H9 (cell line): ENCODE measurements around the gene USH2A. TPM values are rescaled to one million over a fixed set of nuclear protein-coding genes. Genes with fewer than 3 reads are reported as not detected.

Source experiments
- DNase-seq: peaks from one replicate; pipeline ENCODE4 v3.0.0-alpha.2; 2017
- H2AFZ ChIP-seq: one replicate; pipeline ENCODE4 v1.6.1; 2013; ENCODE audit warnings: mild to moderate bottlenecking, low read length, control low read depth, moderate library complexity
- H2AK5ac ChIP-seq: 2 replicates; pipeline ENCODE4 v1.6.1; 2013; ENCODE audit warnings: low read length, control low read depth, mixed read lengths; ENCODE audit not compliant: insufficient read length
- H2BK120ac ChIP-seq: one replicate; pipeline ENCODE4 v1.6.1; 2013; ENCODE audit warnings: low read depth, mild to moderate bottlenecking, low read length, control low read depth, inconsistent platforms; ENCODE audit not compliant: poor library complexity, severe bottlenecking
- H2BK12ac ChIP-seq: 2 replicates; pipeline ENCODE4 v1.6.1; 2013; ENCODE audit warnings: low read length, control low read depth, mixed read lengths, low read depth; ENCODE audit not compliant: insufficient read length
- H2BK15ac ChIP-seq: 2 replicates; pipeline ENCODE4 v1.6.1; 2013; ENCODE audit warnings: low read depth, low read length, control low read depth
- H2BK20ac ChIP-seq: one replicate; pipeline ENCODE4 v1.6.1; 2013; ENCODE audit warnings: low read depth, mild to moderate bottlenecking, low read length, control low read depth, inconsistent platforms; ENCODE audit not compliant: poor library complexity, severe bottlenecking
- H2BK5ac ChIP-seq: 2 replicates; pipeline ENCODE4 v1.6.1; 2013; ENCODE audit warnings: low read length, control low read depth, mixed read lengths; ENCODE audit not compliant: insufficient read length
- H3K14ac ChIP-seq: 2 replicates; pipeline ENCODE4 v1.6.1; 2013; ENCODE audit warnings: low read length, control low read depth; ENCODE audit not compliant: insufficient read depth
- H3K18ac ChIP-seq: 2 replicates; pipeline ENCODE4 v1.6.1; 2013; ENCODE audit warnings: low read depth, mild to moderate bottlenecking, mixed read lengths, low read length, control low read depth; ENCODE audit not compliant: insufficient read length
- H3K23ac ChIP-seq: 2 replicates; pipeline ENCODE4 v1.6.1; 2013; ENCODE audit warnings: low read length, control low read depth, mixed read lengths, low read depth; ENCODE audit not compliant: insufficient read length
- H3K23me2 ChIP-seq: 2 replicates; pipeline ENCODE4 v1.6.1; 2013; ENCODE audit warnings: low read depth, mild to moderate bottlenecking, mixed read lengths, low read length, control low read depth; ENCODE audit not compliant: insufficient read length, poor library complexity, severe bottlenecking
- H3K27ac ChIP-seq: 2 replicates; pipeline ENCODE4 v1.5.1; 2013; ENCODE audit warnings: low read length, control low read depth, mixed read lengths, low read depth; ENCODE audit not compliant: insufficient read length
- H3K27me3 ChIP-seq: 2 replicates; pipeline ENCODE4 v1.6.1; 2013; ENCODE audit warnings: low read length, control low read depth, inconsistent platforms; ENCODE audit not compliant: insufficient read depth
- H3K4ac ChIP-seq: 2 replicates; pipeline ENCODE4 v1.6.1; 2013; ENCODE audit warnings: low read depth, mild to moderate bottlenecking, control low read depth, inconsistent platforms, low read length, moderate library complexity
- H3K4me1 ChIP-seq: 2 replicates; pipeline ENCODE4 v1.6.1; 2013; ENCODE audit warnings: low read length, control low read depth, inconsistent platforms; ENCODE audit not compliant: insufficient read depth
- H3K4me2 ChIP-seq: 2 replicates; pipeline ENCODE4 v1.6.1; 2013; ENCODE audit warnings: low read length, control low read depth, mixed read lengths; ENCODE audit not compliant: insufficient read length, insufficient read depth
- H3K56ac ChIP-seq: 2 replicates; pipeline ENCODE4 v1.6.1; 2013; ENCODE audit warnings: low read depth, mild to moderate bottlenecking, mixed read lengths, low read length, control low read depth; ENCODE audit not compliant: insufficient read length
- H3K79me1 ChIP-seq: 2 replicates; pipeline ENCODE4 v1.6.1; 2013; ENCODE audit warnings: low read depth, mild to moderate bottlenecking, moderate library complexity, low read length, control low read depth, inconsistent platforms; ENCODE audit not compliant: insufficient read depth, poor library complexity, severe bottlenecking
- H3K79me2 ChIP-seq: 2 replicates; pipeline ENCODE4 v1.6.1; 2013; ENCODE audit warnings: low read length, control low read depth, inconsistent platforms; ENCODE audit not compliant: insufficient read depth
- H3K9ac ChIP-seq: 2 replicates; pipeline ENCODE4 v1.6.1; 2013; ENCODE audit warnings: low read length, control low read depth, mixed read lengths; ENCODE audit not compliant: insufficient read length; ENCODE audit errors: extremely low read depth
- H3K9me3 ChIP-seq: one replicate; pipeline ENCODE4 v1.6.1; 2013; ENCODE audit warnings: low read depth, low read length, inconsistent platforms; ENCODE audit not compliant: control insufficient read depth
- H3T11ph ChIP-seq: one replicate; pipeline ENCODE4 v1.6.1; 2013; ENCODE audit warnings: mild to moderate bottlenecking, low read length, control low read depth, inconsistent platforms
- H4K20me1 ChIP-seq: one replicate; pipeline ENCODE4 v1.6.1; 2013; ENCODE audit not compliant: control insufficient read depth, insufficient read length, insufficient read depth
- H4K5ac ChIP-seq: 2 replicates; pipeline ENCODE4 v1.6.1; 2013; ENCODE audit warnings: low read depth, mild to moderate bottlenecking, mixed read lengths, low read length, control low read depth; ENCODE audit not compliant: insufficient read length
- H4K8ac ChIP-seq: replicated peaks from 2 replicates; pipeline ENCODE4 v1.6.1; 2013; ENCODE audit warnings: low read length, control low read depth, mixed read lengths, low read depth; ENCODE audit not compliant: insufficient read length
- H4K91ac ChIP-seq: 2 replicates; pipeline ENCODE4 v1.6.1; 2013; ENCODE audit warnings: low read depth, mild to moderate bottlenecking, moderate library complexity, mixed read lengths, low read length, control low read depth; ENCODE audit not compliant: insufficient read length
- H3K27ac Mint-ChIP-seq, 3 experiments: 2 replicates in 2 of 3; 3 replicates in 1 of 3; pipeline ENCODE4 v1.8.0; 2020 to 2021; ENCODE audit warnings: mixed read lengths in 3 of 3, mild to moderate bottlenecking in 1 of 3, moderate library complexity in 1 of 3
- H3K27me3 Mint-ChIP-seq: 2 replicates; pipeline ENCODE4 v1.8.0; 2021; ENCODE audit warnings: low read depth, mild to moderate bottlenecking, moderate library complexity, mixed read lengths
- H3K36me3 Mint-ChIP-seq, 3 experiments: 2 replicates in 2 of 3; 3 replicates in 1 of 3; pipeline ENCODE4 v1.8.0; 2020 to 2021; ENCODE audit warnings: low read depth in 3 of 3, mixed read lengths in 3 of 3; ENCODE audit not compliant: insufficient read depth in 1 of 3
- H3K4me1 Mint-ChIP-seq, 2 experiments: 2 replicates each; pipeline ENCODE4 v1.8.0; 2020; ENCODE audit warnings: mixed read lengths in 2 of 2
- H3K4me3 Mint-ChIP-seq, 2 experiments: 2 replicates in 1 of 2; 3 replicates in 1 of 2; pipeline ENCODE4 v1.8.0; 2020 to 2021; ENCODE audit warnings: mild to moderate bottlenecking in 2 of 2, mixed read lengths in 2 of 2, moderate library complexity in 1 of 2
- H3K9me3 Mint-ChIP-seq, 2 experiments: 2 replicates in 1 of 2; 3 replicates in 1 of 2; pipeline ENCODE4 v1.8.0; 2020; ENCODE audit warnings: mild to moderate bottlenecking in 2 of 2, mixed read lengths in 2 of 2, moderate library complexity in 1 of 2
- CTCF ChIP-seq: fragments of 200-600 bp; sonication (generic); conservative IDR thresholded peaks from 3 replicates; pipeline ENCODE4 v1.8.0; 2021; ENCODE audit warnings: antibody characterized with exemption, mild to moderate bottlenecking
- WGBS: extraction: QIAGEN DNeasy Blood & Tissue Kit; methylation state at CpG from one replicate; pipeline ENCODE4 v1.1.7; 2013; ENCODE audit warnings: missing lambda C conversion rate, low lambda C conversion rate, mixed read lengths; ENCODE audit not compliant: insufficient read length; ENCODE audit errors: extremely low coverage; 5-methylcytosine and 5-hydroxymethylcytosine counted together
- total RNA-seq: library from RNA; stranded (reverse); gene quantifications from 2 replicates; pipeline ENCODE4 v1.2.1, GENCODE V29; 2021

USH2A gene
- total RNA-seq, 1 experiment from 2014 or later, result 0.11 TPM

- no peak overlapping the region for H3T11ph ChIP-seq
- no peaks in the 10 kb centered on the region for H3K27me3 ChIP-seq
- no peak overlapping the region for H3K18ac ChIP-seq
- no peak overlapping the region for H3K56ac ChIP-seq
- no peak overlapping the region for H2BK20ac ChIP-seq
- no peak overlapping the region for H4K91ac ChIP-seq
- Mint-ChIP-seq H3K27me3 (no peaks in the 10 kb centered on the region), H3K9me3 (no peaks in the 10 kb centered on the region; a peak in 1 of 5 replicates), H3K36me3 (no peaks in the 10 kb centered on the region), H3K4me3 (no peak overlapping the region), H3K27ac (no peak overlapping the region), H3K4me1 (no peaks in the 10 kb centered on the region; a peak in 1 of 4 replicates)
- no peak overlapping the region for H3K27ac ChIP-seq
- no peak overlapping the region for H4K5ac ChIP-seq
- no peaks in the 10 kb centered on the region for H3K9me3 ChIP-seq
- no peak overlapping the region for H3K23ac ChIP-seq
- no peak overlapping the region for H3K9ac ChIP-seq
- no peak overlapping the region for H3K4me2 ChIP-seq
- H2BK120ac ChIP-seq, result no peak overlapping the region
- no peak overlapping the region for H3K4ac ChIP-seq
- H3K79me2 ChIP-seq, result no peaks in the 10 kb centered on the region
- H3K14ac ChIP-seq, result no peak overlapping the region
- H3K23me2 ChIP-seq, result no peaks in the 10 kb centered on the region
- H2AK5ac ChIP-seq, result no peak overlapping the region
- H2BK12ac ChIP-seq, result no peak overlapping the region
- H2BK15ac ChIP-seq, result no peak overlapping the region
- no peak overlapping the region for H4K8ac ChIP-seq
- TF ChIP-seq CTCF, result no peak
- no peaks in the 10 kb centered on the region for H4K20me1 ChIP-seq
- H2BK5ac ChIP-seq, result no peak overlapping the region
- WGBS, result no CpG with 5 or more reads among the region's 3 CpGs
- no peak for DNase-seq
- H3K79me1 ChIP-seq, result no peaks in the 10 kb centered on the region
- no peaks in the 10 kb centered on the region for H3K4me1 ChIP-seq
- H2AFZ ChIP-seq, result no peak overlapping the region
Observed at GRCh38 chr1:216168546-216168945, 254.7 kb downstream of the USH2A start.
